Mesendoderm (in vitro differentiated cells): ENCODE data around the gene LAMA2.

Experiments
- DNase-seq: peaks from one replicate; pipeline ENCODE4 v3.0.0; 2013
- H2AK5ac ChIP-seq: 2 replicates; pipeline ENCODE4 v1.6.1; 2013; ENCODE audit warnings: low read length, inconsistent platforms
- H2BK120ac ChIP-seq: 2 replicates; pipeline ENCODE4 v1.6.1; 2013; ENCODE audit warnings: low read depth, mild to moderate bottlenecking, low read length, moderate library complexity, mixed read lengths
- H2BK15ac ChIP-seq: replicated peaks from 2 replicates; pipeline ENCODE4 v1.6.1; 2013; ENCODE audit warnings: low read depth, mild to moderate bottlenecking, moderate library complexity
- H2BK5ac ChIP-seq: 2 replicates; pipeline ENCODE4 v1.6.1; 2013; ENCODE audit warnings: low read length, inconsistent platforms
- H3K18ac ChIP-seq: 2 replicates; pipeline ENCODE4 v1.6.1; 2013; ENCODE audit warnings: mild to moderate bottlenecking, low read length, mixed read lengths
- H3K23ac ChIP-seq: one replicate; pipeline ENCODE4 v1.6.1; 2013; ENCODE audit warnings: low read length
- H3K27ac ChIP-seq: 2 replicates; pipeline ENCODE4 v1.5.1; 2013; ENCODE audit warnings: low read depth, mild to moderate bottlenecking, inconsistent platforms, low read length, moderate library complexity
- H3K27me3 ChIP-seq: 2 replicates; pipeline ENCODE4 v1.6.1; 2013; ENCODE audit warnings: low read length, control low read depth, mild to moderate bottlenecking, inconsistent platforms; ENCODE audit not compliant: insufficient read depth, poor library complexity
- H3K36me3 ChIP-seq: 2 replicates; pipeline ENCODE4 v1.6.1; 2013; ENCODE audit warnings: low read length, inconsistent platforms; ENCODE audit not compliant: control insufficient read depth, insufficient read depth
- H3K4ac ChIP-seq: one replicate; pipeline ENCODE4 v1.6.1; 2013; ENCODE audit warnings: low read depth, mild to moderate bottlenecking, low read length, moderate library complexity
- H3K4me1 ChIP-seq: 2 replicates; pipeline ENCODE4 v1.6.1; 2013; ENCODE audit warnings: low read depth, low read length, inconsistent platforms; ENCODE audit not compliant: control insufficient read depth
- H3K4me2 ChIP-seq: 2 replicates; pipeline ENCODE4 v1.6.1; 2013; ENCODE audit warnings: low read length
- H3K4me3 ChIP-seq: 2 replicates; pipeline ENCODE4 v1.5.1; 2013; ENCODE audit warnings: mild to moderate bottlenecking, low read length
- H3K56ac ChIP-seq: one replicate; pipeline ENCODE4 v1.6.1; 2013; ENCODE audit warnings: low read length
- H3K79me1 ChIP-seq: 2 replicates; pipeline ENCODE4 v1.6.1; 2013; ENCODE audit warnings: low read length, inconsistent platforms
- H3K79me2 ChIP-seq: 2 replicates; pipeline ENCODE4 v1.6.1; 2013; ENCODE audit warnings: mild to moderate bottlenecking, low read length; ENCODE audit not compliant: control insufficient read depth, insufficient read depth
- H3K9ac ChIP-seq: 2 replicates; pipeline ENCODE4 v1.6.1; 2013; ENCODE audit warnings: low read length, inconsistent platforms
- H4K5ac ChIP-seq: one replicate; pipeline ENCODE4 v1.6.1; 2013; ENCODE audit warnings: low read length
- H4K8ac ChIP-seq: one replicate; pipeline ENCODE4 v1.6.1; 2013; ENCODE audit warnings: low read depth, mild to moderate bottlenecking, control low read depth, low read length, moderate library complexity
- WGBS: extraction: QIAGEN DNeasy Blood & Tissue Kit; methylation state at CpG from one replicate; pipeline ENCODE4 v1.1.7; 2013; ENCODE audit warnings: low lambda C conversion rate, missing lambda C conversion rate; ENCODE audit not compliant: insufficient coverage; ENCODE audit errors: extremely low coverage; 5-methylcytosine and 5-hydroxymethylcytosine counted together

Gene LAMA2

DNA sequence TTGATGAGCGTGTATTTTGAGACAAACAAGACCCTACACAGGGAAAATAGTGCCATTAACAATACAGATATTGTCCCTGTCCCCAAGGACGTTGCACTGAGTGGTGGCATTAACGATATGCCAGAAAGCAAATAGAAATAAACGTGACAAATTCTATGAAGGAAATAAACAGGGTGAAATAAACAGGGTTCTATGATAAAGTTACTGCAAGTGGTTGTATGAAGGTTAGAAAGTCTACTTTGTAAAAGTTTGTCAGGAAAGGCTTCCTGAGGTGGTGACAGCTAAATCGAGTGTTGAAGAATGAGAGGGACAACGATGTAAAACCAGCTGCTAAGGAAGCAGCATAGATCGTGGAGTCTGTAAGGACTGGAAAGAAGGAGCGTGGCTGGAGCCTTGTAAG lies 380.2 kb downstream of the LAMA2 start:
- H4K5ac ChIP-seq: no peak overlapping the region
- H3K4ac ChIP-seq: no peak overlapping the region
- WGBS: no CpG with 5 or more reads among the region's 8 CpGs
- H2AK5ac ChIP-seq: no peak overlapping the region
- no peak overlapping the region for H3K23ac ChIP-seq
- H2BK120ac ChIP-seq: no peak overlapping the region
- H3K36me3 ChIP-seq: no peaks in the 10 kb centered on the region
- DNase-seq: no peak
- no peak overlapping the region for H3K4me2 ChIP-seq
- no peaks in the 10 kb centered on the region for H3K79me2 ChIP-seq
- no peaks in the 10 kb centered on the region for H3K79me1 ChIP-seq
- no peak overlapping the region for H3K9ac ChIP-seq
- H3K4me3 ChIP-seq: no peak overlapping the region
- no peak overlapping the region for H3K18ac ChIP-seq
- no peaks in the 10 kb centered on the region for H3K4me1 ChIP-seq
- no peaks in the 10 kb centered on the region for H3K27me3 ChIP-seq
- H2BK5ac ChIP-seq: no peak overlapping the region
- no peak overlapping the region for H3K27ac ChIP-seq
- H2BK15ac ChIP-seq: no peak overlapping the region
- no peak overlapping the region for H4K8ac ChIP-seq
- no peak overlapping the region for H3K56ac ChIP-seq

DNA sequence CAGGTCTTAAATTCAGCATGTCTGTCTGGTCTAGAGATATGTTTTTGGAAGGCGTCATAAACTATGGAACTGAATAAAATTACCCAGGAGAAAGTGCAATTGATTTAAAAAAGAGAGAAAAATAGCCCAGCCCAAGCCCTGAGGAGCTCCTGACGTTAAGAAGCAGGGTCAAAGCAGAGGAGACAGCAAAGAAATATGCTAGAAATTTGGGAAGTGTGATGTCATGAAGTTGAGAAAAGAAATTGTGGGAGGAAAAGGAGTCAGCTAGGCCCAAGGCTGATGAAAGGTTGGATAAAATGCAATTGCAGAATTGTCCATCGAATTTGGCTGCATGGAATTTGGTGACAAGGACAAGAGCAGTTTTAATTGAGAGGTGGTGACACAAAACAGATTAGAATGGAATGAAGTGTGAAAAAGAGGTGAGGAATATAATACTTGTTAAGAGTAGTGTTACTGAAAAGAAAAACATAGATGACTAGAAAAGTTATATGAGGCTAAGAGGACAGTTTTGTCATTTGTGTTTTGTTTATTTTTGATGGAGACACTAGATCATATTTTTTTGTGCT lies 381.6 kb downstream of the LAMA2 start:
- Histone ChIP-seq H3K4me3 (no peak overlapping the region), H2BK15ac (no peak overlapping the region), H3K4me1 (no peaks in the 10 kb centered on the region), H3K36me3 (no peaks in the 10 kb centered on the region), H3K9ac (no peak overlapping the region), H3K56ac (no peak overlapping the region), H3K79me2 (no peaks in the 10 kb centered on the region), H3K27me3 (no peaks in the 10 kb centered on the region), H2AK5ac (no peak overlapping the region), H4K8ac (no peak overlapping the region), H3K18ac (no peak overlapping the region), H3K4ac (no peak overlapping the region), H3K27ac (no peak overlapping the region), H3K4me2 (no peak overlapping the region), H3K79me1 (no peaks in the 10 kb centered on the region), H2BK5ac (no peak overlapping the region), H4K5ac (no peak overlapping the region), H2BK120ac (no peak overlapping the region), H3K23ac (no peak overlapping the region)
- WGBS: no CpG with 5 or more reads among the region's 3 CpGs
- DNase-seq: no peak

DNA sequence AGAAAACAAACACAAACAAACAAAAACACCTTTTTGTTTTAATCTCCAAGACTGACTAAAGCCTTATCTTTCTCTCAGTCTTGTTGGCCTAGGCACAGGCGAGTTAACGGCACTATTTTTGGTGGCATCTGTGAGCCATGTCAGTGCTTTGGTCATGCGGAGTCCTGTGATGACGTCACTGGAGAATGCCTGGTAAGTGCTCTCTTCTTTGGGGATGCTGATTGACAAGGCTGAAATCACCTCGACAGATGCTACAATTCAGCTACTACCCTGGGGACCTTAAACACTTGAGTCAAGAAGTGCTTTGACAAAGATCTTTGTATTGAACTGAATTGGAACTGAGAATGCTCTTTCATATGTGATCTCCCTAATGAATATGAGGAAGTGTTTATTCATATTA lies 384.1 kb downstream of the LAMA2 start:
- no peak overlapping the region for H3K18ac ChIP-seq
- no peak overlapping the region for H3K4me2 ChIP-seq
- no peak overlapping the region for H2BK120ac ChIP-seq
- H3K27ac ChIP-seq: no peak overlapping the region
- H4K8ac ChIP-seq: no peak overlapping the region
- H3K4me1 ChIP-seq: no peaks in the 10 kb centered on the region
- WGBS: no CpG with 5 or more reads among the region's 5 CpGs
- no peak overlapping the region for H3K4ac ChIP-seq
- H3K56ac ChIP-seq: no peak overlapping the region
- H3K27me3 ChIP-seq: no peaks in the 10 kb centered on the region
- no peaks in the 10 kb centered on the region for H3K79me2 ChIP-seq
- peak; percentile 62 for DNase-seq
- H3K79me1 ChIP-seq: no peaks in the 10 kb centered on the region
- no peak overlapping the region for H3K23ac ChIP-seq
- no peak overlapping the region for H2BK15ac ChIP-seq
- H3K4me3 ChIP-seq: no peak overlapping the region
- no peaks in the 10 kb centered on the region for H3K36me3 ChIP-seq
- H3K9ac ChIP-seq: no peak overlapping the region
- no peak overlapping the region for H2AK5ac ChIP-seq
- H4K5ac ChIP-seq: no peak overlapping the region
- no peak overlapping the region for H2BK5ac ChIP-seq

DNA sequence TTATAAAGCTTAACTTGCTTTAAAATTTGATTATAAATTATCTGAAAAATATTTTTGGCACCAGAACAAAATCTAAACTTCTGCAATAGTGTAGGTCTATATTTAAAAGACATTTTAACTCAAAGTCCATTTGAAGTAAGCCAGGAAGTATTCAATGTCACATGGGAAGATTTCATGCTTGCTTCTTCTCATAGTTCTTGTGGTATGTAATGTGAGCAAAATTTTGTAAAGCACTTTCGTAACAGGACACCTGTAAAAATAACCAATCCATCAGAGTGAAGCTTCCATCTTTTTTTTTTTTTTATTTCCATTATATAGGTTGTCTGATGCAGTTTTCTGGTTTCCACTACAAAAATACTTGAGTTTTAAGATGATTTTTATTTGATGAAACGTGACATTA lies 386.1 kb downstream of the LAMA2 start:
- Histone ChIP-seq H3K4me3 (no peak overlapping the region), H3K27me3 (no peaks in the 10 kb centered on the region), H3K56ac (no peak overlapping the region), H3K79me1 (no peaks in the 10 kb centered on the region), H3K4ac (no peak overlapping the region), H2AK5ac (no peak overlapping the region), H3K4me2 (no peak overlapping the region), H3K4me1 (no peaks in the 10 kb centered on the region), H3K79me2 (no peaks in the 10 kb centered on the region), H4K8ac (no peak overlapping the region), H2BK120ac (no peak overlapping the region), H3K23ac (no peak overlapping the region), H4K5ac (no peak overlapping the region), H2BK5ac (no peak overlapping the region), H3K18ac (no peak overlapping the region), H3K27ac (no peak overlapping the region), H3K9ac (no peak overlapping the region), H2BK15ac (no peak overlapping the region), H3K36me3 (no peaks in the 10 kb centered on the region)
- no peak for DNase-seq
- no CpG with 5 or more reads among the region's 2 CpGs for WGBS

DNA sequence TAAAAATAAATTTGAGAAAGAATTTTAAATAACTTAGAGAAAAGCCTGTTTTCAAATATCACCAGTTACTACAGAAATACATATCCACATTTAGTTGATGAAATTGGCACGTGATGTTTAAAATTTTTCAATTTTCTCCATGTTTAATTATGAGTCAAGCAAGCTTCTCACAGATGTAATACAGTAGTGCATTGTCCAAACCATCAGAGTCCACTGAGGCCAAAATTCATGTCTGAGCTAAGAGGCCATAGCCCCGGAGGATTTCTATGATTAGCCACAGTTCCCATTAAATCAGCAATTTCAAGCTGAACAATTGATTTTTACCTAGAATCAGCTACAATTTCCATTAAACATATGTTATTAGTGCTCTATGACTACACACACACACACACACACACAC lies 387.0 kb downstream of the LAMA2 start:
- no peak overlapping the region for H3K56ac ChIP-seq
- H4K8ac ChIP-seq: no peak overlapping the region
- no peak overlapping the region for H2BK120ac ChIP-seq
- no peak overlapping the region for H2AK5ac ChIP-seq
- DNase-seq: no peak
- no peak overlapping the region for H4K5ac ChIP-seq
- H3K79me1 ChIP-seq: no peaks in the 10 kb centered on the region
- H2BK5ac ChIP-seq: no peak overlapping the region
- no peak overlapping the region for H3K23ac ChIP-seq
- H3K4me1 ChIP-seq: no peaks in the 10 kb centered on the region
- no peaks in the 10 kb centered on the region for H3K79me2 ChIP-seq
- WGBS: no CpG with 5 or more reads among the region's 2 CpGs
- no peak overlapping the region for H3K9ac ChIP-seq
- no peak overlapping the region for H3K4me3 ChIP-seq
- H2BK15ac ChIP-seq: no peak overlapping the region
- H3K4ac ChIP-seq: no peak overlapping the region
- H3K27ac ChIP-seq: no peak overlapping the region
- H3K36me3 ChIP-seq: no peaks in the 10 kb centered on the region
- no peaks in the 10 kb centered on the region for H3K27me3 ChIP-seq
- no peak overlapping the region for H3K18ac ChIP-seq
- no peak overlapping the region for H3K4me2 ChIP-seq

DNA sequence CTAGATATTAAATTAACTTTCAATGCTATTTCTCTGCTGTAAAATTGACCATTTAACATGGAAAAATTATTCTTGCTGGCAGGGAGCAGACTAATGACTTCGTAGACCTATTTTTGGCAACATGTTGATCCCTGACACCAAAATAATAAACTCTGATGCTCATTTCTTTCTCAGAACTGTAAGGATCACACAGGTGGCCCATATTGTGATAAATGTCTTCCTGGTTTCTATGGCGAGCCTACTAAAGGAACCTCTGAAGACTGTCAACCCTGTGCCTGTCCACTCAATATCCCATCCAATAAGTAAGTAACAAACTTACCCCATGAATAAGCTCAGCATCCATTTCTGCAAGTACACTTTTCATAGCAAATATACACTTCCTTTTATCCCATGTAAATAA lies 387.5 kb downstream of the LAMA2 start:
- no peaks in the 10 kb centered on the region for H3K79me2 ChIP-seq
- H3K9ac ChIP-seq: no peak overlapping the region
- no peak overlapping the region for H3K23ac ChIP-seq
- no peaks in the 10 kb centered on the region for H3K36me3 ChIP-seq
- no peak overlapping the region for H3K56ac ChIP-seq
- no peak overlapping the region for H3K4me2 ChIP-seq
- no CpG with 5 or more reads among the region's 2 CpGs for WGBS
- no peak overlapping the region for H3K4me3 ChIP-seq
- H3K79me1 ChIP-seq: no peaks in the 10 kb centered on the region
- no peak overlapping the region for H2BK15ac ChIP-seq
- H2BK5ac ChIP-seq: no peak overlapping the region
- H3K4me1 ChIP-seq: no peaks in the 10 kb centered on the region
- no peak overlapping the region for H3K4ac ChIP-seq
- H4K5ac ChIP-seq: no peak overlapping the region
- H2BK120ac ChIP-seq: no peak overlapping the region
- H3K18ac ChIP-seq: no peak overlapping the region
- H2AK5ac ChIP-seq: no peak overlapping the region
- H4K8ac ChIP-seq: no peak overlapping the region
- no peaks in the 10 kb centered on the region for H3K27me3 ChIP-seq
- H3K27ac ChIP-seq: no peak overlapping the region
- DNase-seq: no peak
